Measurements from ENCODE around the gene CACNA1S. TPM values are rescaled to one million over a fixed set of nuclear protein-coding genes. Genes with fewer than 3 reads are reported as not detected.
A peak's percentile ranks its signal among the peaks of the same experiment; 100 is the strongest.

Gene CACNA1S
- total RNA-seq, 1 donor = not detected

DNA sequence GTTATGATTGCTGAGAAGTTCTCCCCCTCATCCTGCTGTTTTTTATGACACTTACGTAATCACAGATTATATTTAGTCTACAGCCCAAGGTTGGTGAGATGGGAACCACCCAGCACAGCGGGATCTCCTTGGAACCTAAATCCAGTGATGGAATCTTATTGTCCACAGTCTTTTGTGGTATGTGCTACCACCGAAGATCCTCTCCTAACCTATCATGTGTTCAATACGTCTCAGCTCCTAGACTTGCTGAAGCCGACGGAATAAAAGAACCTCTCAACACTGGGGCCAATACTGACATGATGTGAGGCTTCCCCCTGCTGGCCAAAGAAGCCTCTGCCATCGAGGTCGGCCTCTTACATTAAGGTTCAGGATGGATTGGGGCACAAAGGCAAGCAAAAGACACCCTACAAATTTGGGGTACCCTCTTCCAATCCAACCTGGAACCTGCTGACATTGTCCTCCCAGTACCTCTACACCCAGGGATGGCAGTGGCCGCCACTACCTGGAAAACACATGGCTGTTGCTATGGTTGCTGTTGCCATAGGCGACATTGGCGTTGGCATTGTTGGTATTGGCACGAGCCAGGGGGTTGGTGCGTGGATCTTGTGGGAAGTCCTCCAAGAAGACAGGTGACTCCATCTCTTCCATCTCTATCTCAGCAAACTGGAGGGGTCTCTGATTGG, 69.3 kb downstream of the CACNA1S start:
- TF ChIP-seq, protein P1, sequence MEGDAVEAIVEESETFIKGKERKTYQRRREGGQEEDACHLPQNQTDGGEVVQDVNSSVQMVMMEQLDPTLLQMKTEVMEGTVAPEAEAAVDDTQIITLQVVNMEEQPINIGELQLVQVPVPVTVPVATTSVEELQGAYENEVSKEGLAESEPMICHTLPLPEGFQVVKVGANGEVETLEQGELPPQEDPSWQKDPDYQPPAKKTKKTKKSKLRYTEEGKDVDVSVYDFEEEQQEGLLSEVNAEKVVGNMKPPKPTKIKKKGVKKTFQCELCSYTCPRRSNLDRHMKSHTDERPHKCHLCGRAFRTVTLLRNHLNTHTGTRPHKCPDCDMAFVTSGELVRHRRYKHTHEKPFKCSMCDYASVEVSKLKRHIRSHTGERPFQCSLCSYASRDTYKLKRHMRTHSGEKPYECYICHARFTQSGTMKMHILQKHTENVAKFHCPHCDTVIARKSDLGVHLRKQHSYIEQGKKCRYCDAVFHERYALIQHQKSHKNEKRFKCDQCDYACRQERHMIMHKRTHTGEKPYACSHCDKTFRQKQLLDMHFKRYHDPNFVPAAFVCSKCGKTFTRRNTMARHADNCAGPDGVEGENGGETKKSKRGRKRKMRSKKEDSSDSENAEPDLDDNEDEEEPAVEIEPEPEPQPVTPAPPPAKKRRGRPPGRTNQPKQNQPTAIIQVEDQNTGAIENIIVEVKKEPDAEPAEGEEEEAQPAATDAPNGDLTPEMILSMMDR (IDR thresholded peaks at IDR 0.05; ENCODE audit: insufficient read depth, low read length) = peak; percentile 85
- no peak overlapping the region for H3K4me3 ChIP-seq (ENCODE audit: low read depth, low read length)
- peak; percentile 80 for DNase-seq (ENCODE audit: low read depth)

DNA sequence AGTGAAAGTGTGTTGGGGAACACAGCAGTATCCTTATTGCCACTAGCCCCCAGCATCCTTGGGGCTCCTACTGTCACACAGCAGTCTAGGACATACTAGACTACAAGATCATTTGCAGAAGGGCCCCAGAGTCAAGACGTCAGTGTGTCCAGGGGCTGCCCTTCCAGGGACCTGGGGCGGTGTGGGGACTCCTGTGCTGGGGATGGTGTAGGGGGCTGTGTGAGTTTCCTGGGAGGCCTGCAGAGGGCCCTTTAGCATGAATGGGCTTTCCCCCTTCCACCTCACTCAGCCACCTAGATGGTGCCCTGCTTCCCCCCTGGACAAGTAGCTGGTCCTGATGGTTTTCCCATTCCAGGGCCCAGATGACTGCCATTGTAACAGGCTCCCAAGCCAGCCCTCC, 71.2 kb downstream of the CACNA1S start:
- DNase-seq (ENCODE audit: low read depth) = no peak
- no peak overlapping the region for H3K4me3 ChIP-seq (ENCODE audit: low read depth, low read length)
- TF ChIP-seq, protein P1 (IDR thresholded peaks at IDR 0.05; ENCODE audit: insufficient read depth, low read length) = no peak

DNA sequence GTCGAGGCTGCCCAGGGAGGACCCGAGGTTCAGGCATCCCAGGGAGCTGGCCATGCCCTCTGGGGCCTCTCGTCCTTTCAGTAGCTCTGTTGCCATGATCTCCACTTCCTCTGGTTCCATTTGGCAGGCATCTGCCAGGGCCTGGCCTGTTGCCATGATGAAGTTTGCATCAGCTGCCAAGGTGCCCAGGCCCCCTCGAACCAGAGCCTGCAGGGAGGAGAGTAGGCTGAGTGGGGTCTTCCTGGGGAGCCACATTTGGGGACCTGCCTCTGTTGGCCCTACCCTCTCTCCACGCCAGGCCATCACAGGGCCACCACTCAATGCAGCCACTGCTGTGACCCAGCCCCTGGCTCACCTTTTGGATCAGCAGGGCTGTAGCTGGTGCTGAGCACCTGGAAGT, 72.3 kb downstream of the CACNA1S start:
- no peak overlapping the region for H3K4me3 ChIP-seq (ENCODE audit: low read depth, low read length)
- TF ChIP-seq, protein P1 (IDR thresholded peaks at IDR 0.05; ENCODE audit: insufficient read depth, low read length) = no peak
- no peak for DNase-seq (ENCODE audit: low read depth)

DNA sequence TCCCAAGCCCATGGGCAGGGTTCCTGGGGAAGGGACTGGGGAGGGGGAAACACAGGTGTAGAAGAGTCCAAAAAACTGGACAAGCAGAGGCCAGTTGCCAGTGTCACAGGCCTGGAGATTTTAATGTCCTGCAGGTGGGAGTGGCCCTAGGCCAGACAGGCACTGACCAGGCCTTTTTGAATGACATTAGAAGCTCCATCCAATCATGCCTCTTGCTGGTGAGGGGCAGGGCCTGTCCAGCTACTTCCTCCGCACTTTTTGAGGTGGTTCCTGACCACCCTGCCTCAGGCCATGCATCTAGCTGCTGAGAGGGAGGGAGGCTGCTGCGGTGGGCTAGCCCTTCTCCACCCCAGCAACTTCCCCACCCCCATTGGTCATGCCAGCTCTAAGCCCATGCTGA, 72.8 kb downstream of the CACNA1S start:
- no peak overlapping the region for H3K4me3 ChIP-seq (ENCODE audit: low read depth, low read length)
- TF ChIP-seq, protein P1 (IDR thresholded peaks at IDR 0.05; ENCODE audit: insufficient read depth, low read length) = no peak
- no peak for DNase-seq (ENCODE audit: low read depth)

DNA sequence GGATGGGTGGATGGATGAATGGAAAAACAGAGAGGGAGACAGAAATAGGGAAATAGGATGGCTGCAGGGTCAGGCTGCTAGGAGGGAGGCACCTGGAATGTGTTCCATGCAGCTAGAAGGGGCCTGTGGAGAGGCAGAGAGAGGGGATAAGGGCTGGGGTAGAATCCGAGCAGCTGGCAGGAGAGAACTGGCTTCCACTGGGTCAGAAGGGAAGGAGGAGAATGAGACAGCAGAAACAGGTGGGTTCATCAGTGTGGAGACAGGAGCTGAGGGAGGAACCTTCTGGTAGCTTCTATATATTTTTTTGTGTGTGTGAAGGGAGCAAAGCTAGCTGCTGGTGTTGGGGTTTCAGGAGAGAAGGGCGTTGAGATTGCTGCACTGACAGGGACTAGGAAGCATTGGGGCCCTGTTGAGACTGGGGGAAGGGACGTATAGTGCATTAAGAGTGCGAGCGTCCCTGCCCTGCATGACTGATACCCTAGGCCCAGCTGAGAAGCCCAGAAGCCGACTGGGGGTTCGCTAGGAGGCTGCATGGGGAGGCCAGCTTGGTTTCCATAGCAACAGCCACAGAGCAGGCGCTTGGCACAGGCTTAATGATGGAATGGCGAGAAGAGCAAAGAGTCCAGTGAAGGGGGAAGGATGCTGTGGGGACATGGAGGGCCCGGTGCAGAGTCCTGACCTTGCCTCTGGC, 73.9 kb downstream of the CACNA1S start:
- TF ChIP-seq, protein P1 (IDR thresholded peaks at IDR 0.05; ENCODE audit: insufficient read depth, low read length) = no peak
- H3K4me3 ChIP-seq (ENCODE audit: low read depth, low read length) = no peak overlapping the region
- no peak for DNase-seq (ENCODE audit: low read depth)

DNA sequence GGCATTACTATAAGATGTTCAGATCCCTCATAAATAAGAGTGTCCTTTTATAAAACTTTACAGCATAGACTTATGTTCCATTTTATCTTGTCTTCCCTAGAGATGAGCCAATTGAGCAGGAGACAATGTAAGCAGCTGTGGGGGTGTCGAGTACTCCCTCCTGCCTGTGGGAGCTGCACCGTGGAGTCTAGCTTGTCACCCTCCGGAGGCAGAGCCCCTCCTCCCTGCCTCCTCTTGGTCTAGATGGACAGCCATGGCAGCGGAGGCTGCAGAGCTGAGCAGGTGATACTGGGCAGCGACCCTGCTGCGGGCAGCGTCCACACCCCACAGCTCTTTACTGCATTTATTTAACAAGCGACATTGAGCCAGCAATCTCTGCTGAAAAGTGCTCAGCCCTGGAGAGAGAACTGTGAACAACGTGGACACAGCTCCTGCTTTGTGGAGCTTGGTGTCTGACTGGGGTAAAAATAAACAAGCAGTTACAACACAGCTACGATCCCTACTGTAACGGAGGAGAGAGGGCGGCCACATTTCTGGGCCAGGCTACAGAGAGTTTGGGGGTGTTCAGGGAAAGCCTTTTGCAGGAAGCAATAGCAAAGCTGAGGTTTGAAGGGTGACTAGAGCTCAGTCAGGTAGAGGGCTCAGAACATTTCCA, 75.9 kb downstream of the CACNA1S start:
- no peak for DNase-seq (ENCODE audit: low read depth)
- no peak overlapping the region for H3K4me3 ChIP-seq (ENCODE audit: low read depth, low read length)
- TF ChIP-seq, protein P1 (IDR thresholded peaks at IDR 0.05; ENCODE audit: insufficient read depth, low read length) = no peak

All from fibroblast of the aortic adventitia (primary cell).